Measurements from ENCODE around the gene CHCT1. TPM values are rescaled to one million over a fixed set of nuclear protein-coding genes. Genes with fewer than 3 reads are reported as not detected.
"Not testable (repeated sequence)": the region's sequence is repeated elsewhere in the genome, so short reads cannot be mapped to it uniquely, and the experiment has no call there.

The CHCT1 gene
- total and polyA plus RNA-seq, 2 donors (not counting 3 experiments of a cell fraction or from before 2014, with no cell fraction given): not detected

DNA sequence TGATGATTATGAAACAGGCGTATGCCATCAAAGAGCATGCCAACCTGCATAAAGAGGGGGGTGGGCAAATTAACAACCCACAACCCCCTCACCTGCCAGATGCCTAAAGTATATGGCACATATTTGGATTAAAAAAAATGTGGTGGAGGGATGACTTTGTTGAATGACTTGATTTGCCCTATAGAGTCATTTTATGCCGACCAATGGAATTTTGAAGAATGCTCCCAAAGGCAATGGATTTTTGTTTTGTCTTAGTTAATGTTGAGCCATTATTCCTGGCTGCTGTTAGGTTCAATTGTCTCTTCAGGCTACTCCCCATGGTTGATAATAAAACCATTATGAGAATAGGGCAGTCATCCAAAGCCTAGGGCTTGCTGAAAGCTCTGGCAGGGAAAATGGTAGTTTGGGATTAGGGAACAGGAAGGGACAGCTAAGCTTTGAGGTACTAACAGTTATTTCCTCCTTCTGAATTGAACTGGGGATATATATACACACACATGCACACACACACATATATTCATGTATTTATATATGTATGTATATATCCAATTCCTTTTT is 5.8 kb upstream of the CHCT1 start:
- FAIRE-seq: no peak
- no TSS peak for BruUV-seq (replicated peaks)
- ChIA-PET POLR2A (no interaction called here), CTCF (no interaction called here)
- Histone ChIP-seq H3K27me3 (ENCODE audit: control insufficient read depth in 2 of 2, insufficient read depth in 2 of 2, low read length in 2 of 2) (no peaks in the 10 kb centered on the region), H2AFZ (ENCODE audit: low read depth, low read length) (no peak overlapping the region), H3K4me3 (replicated peaks in 1 of 3; ENCODE audit: insufficient read depth in 1 of 3, low read depth in 1 of 3, low read length in 3 of 3) (no peak overlapping the region), H3K4me1 (ENCODE audit: control insufficient read depth, extremely low read depth, insufficient read depth, low read length) (peaks cover 3% of the 10 kb centered on the region), H3K27ac (ENCODE audit: insufficient read depth, low read depth, low read length) (no peak overlapping the region), H3K9me1 (replicated peaks; ENCODE audit: control insufficient read depth, extremely low read depth, insufficient read depth, low read length) (no peaks in the 10 kb centered on the region), H3K9me3 (replicated peaks; ENCODE audit: control insufficient read depth, insufficient read depth, low read length) (no peaks in the 10 kb centered on the region), H3K36me3 (ENCODE audit: control insufficient read depth in 2 of 2, extremely low read depth in 1 of 2, insufficient read depth in 2 of 2, low read length in 2 of 2) (no peaks in the 10 kb centered on the region), H4K20me1 (replicated peaks; ENCODE audit: control insufficient read depth, extremely low read depth, insufficient read depth, low read length) (no peaks in the 10 kb centered on the region), H3K9ac (replicated peaks; ENCODE audit: extremely low read depth, insufficient read depth, low read length) (no peak overlapping the region), H3K4me2 (ENCODE audit: insufficient read depth, low read length) (no peak overlapping the region), H3K79me2 (ENCODE audit: control insufficient read depth, insufficient read depth, low read length) (no peaks in the 10 kb centered on the region)
- TF ChIP-seq MYC (IDR thresholded peaks at IDR 0.05; ENCODE audit: low read depth, low read length): no peak
- TF ChIP-seq, protein P1, sequence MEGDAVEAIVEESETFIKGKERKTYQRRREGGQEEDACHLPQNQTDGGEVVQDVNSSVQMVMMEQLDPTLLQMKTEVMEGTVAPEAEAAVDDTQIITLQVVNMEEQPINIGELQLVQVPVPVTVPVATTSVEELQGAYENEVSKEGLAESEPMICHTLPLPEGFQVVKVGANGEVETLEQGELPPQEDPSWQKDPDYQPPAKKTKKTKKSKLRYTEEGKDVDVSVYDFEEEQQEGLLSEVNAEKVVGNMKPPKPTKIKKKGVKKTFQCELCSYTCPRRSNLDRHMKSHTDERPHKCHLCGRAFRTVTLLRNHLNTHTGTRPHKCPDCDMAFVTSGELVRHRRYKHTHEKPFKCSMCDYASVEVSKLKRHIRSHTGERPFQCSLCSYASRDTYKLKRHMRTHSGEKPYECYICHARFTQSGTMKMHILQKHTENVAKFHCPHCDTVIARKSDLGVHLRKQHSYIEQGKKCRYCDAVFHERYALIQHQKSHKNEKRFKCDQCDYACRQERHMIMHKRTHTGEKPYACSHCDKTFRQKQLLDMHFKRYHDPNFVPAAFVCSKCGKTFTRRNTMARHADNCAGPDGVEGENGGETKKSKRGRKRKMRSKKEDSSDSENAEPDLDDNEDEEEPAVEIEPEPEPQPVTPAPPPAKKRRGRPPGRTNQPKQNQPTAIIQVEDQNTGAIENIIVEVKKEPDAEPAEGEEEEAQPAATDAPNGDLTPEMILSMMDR (IDR thresholded peaks at IDR 0.05; ENCODE audit: extremely low read depth in 1 of 2, insufficient read depth in 1 of 2, low read depth in 1 of 2, low read length in 2 of 2): no peak
- TF ChIP-seq JUN (IDR thresholded peaks at IDR 0.05; ENCODE audit: borderline replicate concordance, insufficient read depth, insufficient read length, low read depth): no peak
- intact Hi-C loops (cut with micrococcal nuclease) (no loop called here), dilution Hi-C loops (cut with MboI; ENCODE audit: extremely low pct_ligation_motif_present, low sequenced_read_pairs) (no loop called here)
- DNase-seq (ENCODE audit: low read depth, low spot score): no peak

DNA sequence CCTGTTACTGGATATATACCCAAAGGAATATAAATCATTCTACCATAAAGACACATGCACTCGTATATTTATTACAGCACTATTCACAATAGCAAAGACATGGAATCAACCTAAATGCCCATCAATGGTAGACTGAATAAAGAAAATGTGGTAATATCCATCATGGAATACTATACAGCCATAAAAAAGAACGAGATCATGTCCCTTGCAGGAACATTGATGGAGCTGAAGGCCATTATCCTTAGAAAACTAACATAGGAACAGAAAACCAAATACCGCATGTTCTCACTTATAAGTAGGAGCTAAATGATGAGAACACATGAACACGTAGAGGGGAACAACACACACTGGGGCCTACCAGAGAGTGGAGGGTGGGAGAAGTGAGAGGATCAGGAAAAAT is 3.3 kb upstream of the CHCT1 start:
- DNase-seq (ENCODE audit: low read depth, low spot score); H3K9ac ChIP-seq (replicated peaks; ENCODE audit: extremely low read depth, insufficient read depth, low read length); H3K79me2 ChIP-seq (ENCODE audit: control insufficient read depth, insufficient read depth, low read length); H4K20me1 ChIP-seq (replicated peaks; ENCODE audit: control insufficient read depth, extremely low read depth, insufficient read depth, low read length); intact Hi-C loops (cut with micrococcal nuclease); BruUV-seq (replicated peaks); H3K27ac ChIP-seq (ENCODE audit: insufficient read depth, low read depth, low read length); POLR2A ChIA-PET; H3K4me2 ChIP-seq (ENCODE audit: insufficient read depth, low read length); H3K36me3 ChIP-seq (ENCODE audit: control insufficient read depth in 2 of 2, extremely low read depth in 1 of 2, insufficient read depth in 2 of 2, low read length in 2 of 2); FAIRE-seq; H3K27me3 ChIP-seq (ENCODE audit: control insufficient read depth in 2 of 2, insufficient read depth in 2 of 2, low read length in 2 of 2); H3K9me1 ChIP-seq (replicated peaks; ENCODE audit: control insufficient read depth, extremely low read depth, insufficient read depth, low read length); H2AFZ ChIP-seq (ENCODE audit: low read depth, low read length); H3K4me1 ChIP-seq (ENCODE audit: control insufficient read depth, extremely low read depth, insufficient read depth, low read length); dilution Hi-C loops (cut with MboI; ENCODE audit: extremely low pct_ligation_motif_present, low sequenced_read_pairs); H3K9me3 ChIP-seq (replicated peaks; ENCODE audit: control insufficient read depth, insufficient read depth, low read length); H3K4me3 ChIP-seq (replicated peaks in 1 of 3; ENCODE audit: insufficient read depth in 1 of 3, low read depth in 1 of 3, low read length in 3 of 3): not testable (repeated sequence)
- CTCF ChIA-PET: interaction anchor here (0.8 kb wide), 1 partner anchor 27 kb away, joined by 3 read pairs; the partner anchor contains the start of gene USP32

DNA sequence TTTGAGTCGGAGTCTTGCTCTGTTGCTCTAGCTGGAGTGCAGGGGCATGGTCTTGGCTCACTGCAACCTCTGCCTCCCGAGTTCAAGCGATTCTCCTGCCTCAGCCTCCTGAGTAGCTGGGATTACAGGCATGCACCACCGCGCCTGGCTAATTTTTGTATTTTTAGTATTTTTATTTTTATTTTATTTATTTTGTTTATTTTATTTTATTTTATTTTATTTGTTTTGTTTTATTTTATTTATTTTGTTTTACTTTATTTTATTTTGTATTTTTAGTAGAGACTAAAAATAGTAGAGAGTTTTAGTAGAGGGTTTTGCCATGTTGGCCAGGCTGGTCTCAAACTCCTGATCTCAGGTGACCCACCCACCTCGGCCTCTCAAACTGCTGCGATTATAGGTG is 2.4 kb upstream of the CHCT1 start:
- H3K27ac ChIP-seq (ENCODE audit: insufficient read depth, low read depth, low read length); H4K20me1 ChIP-seq (replicated peaks; ENCODE audit: control insufficient read depth, extremely low read depth, insufficient read depth, low read length); FAIRE-seq; CTCF ChIA-PET; H3K36me3 ChIP-seq (ENCODE audit: control insufficient read depth in 2 of 2, extremely low read depth in 1 of 2, insufficient read depth in 2 of 2, low read length in 2 of 2); BruUV-seq (replicated peaks); DNase-seq (ENCODE audit: low read depth, low spot score); H3K4me2 ChIP-seq (ENCODE audit: insufficient read depth, low read length); H3K4me1 ChIP-seq (ENCODE audit: control insufficient read depth, extremely low read depth, insufficient read depth, low read length); dilution Hi-C loops (cut with MboI; ENCODE audit: extremely low pct_ligation_motif_present, low sequenced_read_pairs); H3K9me1 ChIP-seq (replicated peaks; ENCODE audit: control insufficient read depth, extremely low read depth, insufficient read depth, low read length); H2AFZ ChIP-seq (ENCODE audit: low read depth, low read length); H3K9me3 ChIP-seq (replicated peaks; ENCODE audit: control insufficient read depth, insufficient read depth, low read length); H3K9ac ChIP-seq (replicated peaks; ENCODE audit: extremely low read depth, insufficient read depth, low read length); H3K27me3 ChIP-seq (ENCODE audit: control insufficient read depth in 2 of 2, insufficient read depth in 2 of 2, low read length in 2 of 2); H3K79me2 ChIP-seq (ENCODE audit: control insufficient read depth, insufficient read depth, low read length); POLR2A ChIA-PET; H3K4me3 ChIP-seq (replicated peaks in 1 of 3; ENCODE audit: insufficient read depth in 1 of 3, low read depth in 1 of 3, low read length in 3 of 3): not testable (repeated sequence)
- intact Hi-C loops (cut with micrococcal nuclease): loop anchor here (2.0 kb wide), 2 partner anchors 27 to 189 kb away; partner anchors contain the start of gene USP32
